HCT116 (cell line): Measurements from ENCODE around the gene RPL14.

ENCODE experiments used
- CBX3 ChIP-seq: IDR thresholded peaks from 2 replicates; pipeline ENCODE4 v1.6.1; 2012; ENCODE audit warnings: low read depth
- CEBPB ChIP-seq: IDR thresholded peaks from 2 replicates; pipeline ENCODE4 v1.6.1; 2012; ENCODE audit warnings: low read depth
- CTCF ChIP-seq, 3 experiments: fragments of 200-600 bp in 1 of 3; sonication (generic) in 1 of 3; IDR thresholded peaks in 2 of 3; conservative IDR thresholded peaks in 1 of 3; 2 replicates each; pipeline ENCODE4 v1.5.1; 2012 to 2017; ENCODE audit warnings: low read depth in 2 of 3, low read length in 2 of 3, antibody characterized with exemption in 1 of 3, borderline replicate concordance in 1 of 3, control low read depth in 1 of 3, mild to moderate bottlenecking in 1 of 3, mixed read lengths in 1 of 3, mixed run types in 1 of 3, moderate library complexity in 1 of 3; ENCODE audit not compliant: insufficient read depth in 1 of 3
- EZH2 ChIP-seq: fragments of 200-600 bp; sonication (generic); IDR thresholded peaks from 2 replicates; pipeline ENCODE4 v1.6.1; 2017; ENCODE audit warnings: antibody characterized with exemption, mixed run types
- EZH2phosphoT487 ChIP-seq: fragments of 200-600 bp; IDR thresholded peaks from 2 replicates; pipeline ENCODE4 v1.6.1; 2018; ENCODE audit warnings: antibody characterized with exemption, borderline replicate concordance
- JUND ChIP-seq: IDR thresholded peaks from 2 replicates; pipeline ENCODE4 v1.6.1; 2012
- MAX ChIP-seq: IDR thresholded peaks from 2 replicates; pipeline ENCODE4 v1.6.1; 2012
- POLR2A ChIP-seq: IDR thresholded peaks from 2 replicates; pipeline ENCODE4 v1.7.0; 2011; ENCODE audit warnings: borderline replicate concordance; ENCODE audit not compliant: insufficient read depth, insufficient read length; ENCODE audit errors: extremely low read depth
- POLR2AphosphoS5 ChIP-seq: IDR thresholded peaks from 2 replicates; pipeline ENCODE4 v1.6.1; 2011; ENCODE audit warnings: mild to moderate bottlenecking, low read depth, low read length, moderate library complexity
- RAD21 ChIP-seq: IDR thresholded peaks from 2 replicates; pipeline ENCODE4 v1.6.1; 2012; ENCODE audit warnings: low read depth, mild to moderate bottlenecking
- REST ChIP-seq: IDR thresholded peaks from 2 replicates; pipeline ENCODE4 v1.6.1; 2012; ENCODE audit warnings: low read depth
- TCF7L2 ChIP-seq: IDR thresholded peaks from 2 replicates; pipeline ENCODE4 v1.7.0; 2011; ENCODE audit warnings: borderline replicate concordance, inconsistent platforms; ENCODE audit not compliant: insufficient read depth, insufficient read length; ENCODE audit errors: extremely low read depth
- YY1 ChIP-seq: IDR thresholded peaks from 2 replicates; pipeline ENCODE4 v1.6.1; 2011; ENCODE audit warnings: low read length, low read depth, moderate library complexity, mild to moderate bottlenecking; ENCODE audit not compliant: insufficient replicate concordance; ENCODE audit errors: extremely low read depth

- TF ChIP-seq JUND (no peak), YY1 (no peak), CTCF (IDR thresholded peaks at IDR 0.05 in 2 of 3, conservative IDR thresholded peaks at IDR 0.05 in 1 of 3; ENCODE audit: borderline replicate concordance in 1 of 3, insufficient read depth in 1 of 3, low read depth in 2 of 3, low read length in 2 of 3) (no peak), POLR2A (no peak), RAD21 (no peak), EZH2 (no peak), MAX (no peak), POLR2AphosphoS5 (no peak), CEBPB (no peak), TCF7L2 (no peak), EZH2phosphoT487 (no peak), REST (no peak), CBX3 (0 out of 2 replicates have a peak, but pooled peaks have one; percentile 16)
Observed at GRCh38 chr3:40477666-40478065, 20.5 kb downstream of the RPL14 start.
